MG63 (cell line): ENCODE results near the gene A2ML1. TPM values are rescaled to one million over a fixed set of nuclear protein-coding genes. Genes with fewer than 3 reads are reported as not detected.
"Not testable (repeated sequence)": the region's sequence is repeated elsewhere in the genome, so short reads cannot be mapped to it uniquely, and the experiment has no call there.

Experiments used
- DNase-seq: peaks from one replicate; pipeline ENCODE4 v3.0.0-alpha.2; 2020
- H3K27me3 ChIP-seq: fragments of 250-450 bp; sonication (Bioruptor Pico); 2 replicates; pipeline ENCODE4 v1.5.1; 2020; ENCODE audit warnings: mild to moderate bottlenecking, moderate library complexity
- H3K36me3 ChIP-seq: fragments of 250-450 bp; sonication (Bioruptor Pico); 2 replicates; pipeline ENCODE4 v1.5.1; 2020; ENCODE audit warnings: mild to moderate bottlenecking, moderate library complexity
- H3K4me3 ChIP-seq: fragments of 250-450 bp; sonication (Bioruptor Pico); 2 replicates; pipeline ENCODE4 v1.5.1; 2020; ENCODE audit warnings: mild to moderate bottlenecking, moderate library complexity
- H3K9me3 ChIP-seq: fragments of 250-450 bp; sonication (Bioruptor Pico); 2 replicates; pipeline ENCODE4 v1.5.1; 2020; ENCODE audit warnings: mild to moderate bottlenecking, moderate library complexity
- total RNA-seq: library from RNA; depleted of rRNA; stranded (reverse); fragments of >200 nt; shearing (Covaris generic); gene quantifications from 2 replicates; pipeline ENCODE4 v1.2.3, GENCODE V29; 2014; ENCODE audit warnings: low replicate concordance

Gene A2ML1
- total RNA-seq, 1 experiment from 2014 or later: not detected

DNA sequence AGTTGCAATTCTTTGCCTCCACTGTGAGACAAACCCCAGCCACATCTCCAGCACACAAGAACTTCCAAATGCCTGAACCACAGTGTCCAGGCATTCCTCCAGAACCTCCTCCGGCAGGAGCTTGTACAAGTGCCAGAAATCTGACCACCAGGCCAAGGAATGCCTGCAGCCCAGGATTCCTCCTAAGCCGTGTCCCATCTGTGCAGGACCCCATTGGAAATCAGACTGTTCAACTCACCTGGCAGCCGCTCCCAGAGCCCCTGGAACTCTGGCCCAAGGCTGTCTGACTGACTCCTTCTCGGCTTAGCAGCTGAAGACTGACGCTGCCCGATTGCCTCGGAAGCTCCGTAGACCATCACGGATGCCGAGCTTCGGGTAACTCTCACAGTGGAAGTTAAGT lies 15.3 kb upstream of the A2ML1 start:
- H3K9me3 ChIP-seq, H3K27me3 ChIP-seq, H3K4me3 ChIP-seq, H3K36me3 ChIP-seq: not testable (repeated sequence)
- DNase-seq: peak; percentile 10

DNA sequence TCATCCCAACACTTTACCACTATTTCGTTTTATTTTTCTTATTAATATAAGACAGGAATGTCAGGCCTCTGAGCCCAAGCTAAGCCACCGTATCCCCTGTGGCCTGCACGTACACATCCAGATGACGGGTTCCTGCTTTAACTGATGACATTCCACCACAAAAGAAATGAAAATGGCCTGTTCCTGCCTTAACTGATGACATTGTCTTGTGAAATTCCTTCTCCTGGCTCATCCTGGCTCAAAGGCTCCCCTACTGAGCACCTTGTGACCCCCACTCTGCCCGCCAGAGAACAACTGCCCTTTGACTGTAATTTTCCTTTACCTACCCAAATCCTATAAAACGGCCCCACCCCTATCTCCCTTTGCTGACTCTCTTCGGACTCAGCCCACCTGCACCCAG lies 12.3 kb upstream of the A2ML1 start:
- H3K36me3 ChIP-seq: not testable (repeated sequence)

GRCh38 chr12:8813572-8814357 lies 8.7 kb upstream of the A2ML1 start:
- H3K36me3 ChIP-seq: no peaks in the 10 kb centered on the region
- DNase-seq: no peak
- H3K4me3 ChIP-seq: no peak overlapping the region
- H3K27me3 ChIP-seq: no peaks in the 10 kb centered on the region
- no peaks in the 10 kb centered on the region for H3K9me3 ChIP-seq

More for the DNA sequence above, 12.3 kb upstream of the A2ML1 start:
- not testable (repeated sequence) for H3K4me3 ChIP-seq, H3K27me3 ChIP-seq, DNase-seq, H3K9me3 ChIP-seq

DNA sequence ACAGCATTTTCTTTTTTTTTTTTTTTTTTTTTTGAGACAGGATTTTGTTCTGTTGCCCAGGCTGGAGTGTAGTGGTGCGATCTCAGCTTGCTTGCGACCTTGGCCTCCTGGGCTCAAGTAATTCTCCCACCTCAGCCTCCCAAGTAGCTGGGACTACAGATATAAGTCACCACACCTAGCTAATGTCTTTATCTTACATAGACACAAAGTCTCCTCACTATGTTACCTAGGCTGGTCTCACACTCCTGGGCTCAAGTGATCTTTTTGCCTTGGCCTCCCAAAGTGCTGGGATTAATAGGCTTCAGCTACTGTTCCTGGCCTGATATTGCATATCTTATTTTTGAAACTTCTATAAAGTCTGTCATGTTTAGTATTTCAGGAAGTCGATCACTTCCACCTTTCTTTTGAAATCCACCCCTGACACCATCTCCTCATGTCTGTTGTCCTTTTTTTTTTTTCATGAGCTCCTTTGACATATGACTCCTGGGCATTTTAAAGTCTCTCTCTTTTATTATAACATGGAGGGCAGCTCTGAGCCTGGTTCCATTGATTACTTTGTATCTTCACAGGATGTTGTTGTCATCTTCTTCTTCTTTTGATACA lies 5.9 kb upstream of the A2ML1 start:
- no peaks in the 10 kb centered on the region for H3K36me3 ChIP-seq
- DNase-seq: no peak
- H3K27me3 ChIP-seq: no peaks in the 10 kb centered on the region
- no peak overlapping the region for H3K4me3 ChIP-seq
- H3K9me3 ChIP-seq: no peaks in the 10 kb centered on the region

DNA sequence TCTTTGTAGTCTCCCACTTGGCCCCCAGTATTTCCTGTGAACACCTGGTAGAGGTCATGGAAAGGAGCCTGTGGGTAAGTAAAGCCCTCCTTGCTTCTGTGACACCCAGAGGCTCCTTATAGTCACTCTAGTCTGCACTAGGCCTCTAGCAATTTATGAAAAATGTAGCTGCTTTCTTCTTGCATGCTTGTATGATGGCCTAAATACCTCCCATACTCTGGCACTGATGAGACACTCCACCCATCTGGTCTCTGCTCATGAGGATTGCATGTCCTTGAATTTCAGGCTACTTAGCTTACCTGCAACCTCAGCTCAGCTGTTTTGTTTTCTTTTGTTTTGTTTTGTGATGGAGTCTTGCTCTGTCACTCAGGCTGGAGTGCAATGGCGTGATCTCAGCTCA lies 4.6 kb upstream of the A2ML1 start:
- no peaks in the 10 kb centered on the region for H3K27me3 ChIP-seq
- DNase-seq: no peak
- H3K36me3 ChIP-seq: no peaks in the 10 kb centered on the region

DNA sequence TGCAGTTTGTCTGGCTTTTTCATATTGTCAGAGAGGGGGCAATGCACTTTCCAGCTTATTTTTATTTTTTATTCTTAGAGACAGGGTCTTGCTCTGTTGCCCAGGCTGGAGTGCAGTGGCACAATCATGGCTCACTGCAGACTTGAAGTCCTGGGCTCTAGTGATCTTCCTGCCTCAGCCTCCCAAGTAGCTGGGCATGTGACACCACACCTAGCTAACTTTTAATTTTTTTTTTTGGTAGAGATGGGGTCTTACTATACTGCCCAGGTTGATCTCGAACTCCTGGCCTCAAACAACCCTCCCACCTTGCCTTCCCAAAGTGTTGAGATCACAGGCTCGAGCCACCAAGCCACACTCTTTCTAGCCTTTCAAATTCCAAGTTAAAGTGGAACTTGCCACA lies 3.9 kb upstream of the A2ML1 start:
- no peak for DNase-seq
- Histone ChIP-seq H3K27me3 (no peaks in the 10 kb centered on the region), H3K36me3 (no peaks in the 10 kb centered on the region), H3K4me3 (no peak overlapping the region), H3K9me3 (no peaks in the 10 kb centered on the region)

More for the DNA sequence above, 4.6 kb upstream of the A2ML1 start:
- no peaks in the 10 kb centered on the region for H3K9me3 ChIP-seq
- no peak overlapping the region for H3K4me3 ChIP-seq

GRCh38 chr12:8819666-8819980 lies 2.8 kb upstream of the A2ML1 start:
- no peaks in the 10 kb centered on the region for H3K36me3 ChIP-seq
- H3K27me3 ChIP-seq: no peaks in the 10 kb centered on the region
- H3K9me3 ChIP-seq: no peaks in the 10 kb centered on the region
- no peak for DNase-seq
- no peak overlapping the region for H3K4me3 ChIP-seq

DNA sequence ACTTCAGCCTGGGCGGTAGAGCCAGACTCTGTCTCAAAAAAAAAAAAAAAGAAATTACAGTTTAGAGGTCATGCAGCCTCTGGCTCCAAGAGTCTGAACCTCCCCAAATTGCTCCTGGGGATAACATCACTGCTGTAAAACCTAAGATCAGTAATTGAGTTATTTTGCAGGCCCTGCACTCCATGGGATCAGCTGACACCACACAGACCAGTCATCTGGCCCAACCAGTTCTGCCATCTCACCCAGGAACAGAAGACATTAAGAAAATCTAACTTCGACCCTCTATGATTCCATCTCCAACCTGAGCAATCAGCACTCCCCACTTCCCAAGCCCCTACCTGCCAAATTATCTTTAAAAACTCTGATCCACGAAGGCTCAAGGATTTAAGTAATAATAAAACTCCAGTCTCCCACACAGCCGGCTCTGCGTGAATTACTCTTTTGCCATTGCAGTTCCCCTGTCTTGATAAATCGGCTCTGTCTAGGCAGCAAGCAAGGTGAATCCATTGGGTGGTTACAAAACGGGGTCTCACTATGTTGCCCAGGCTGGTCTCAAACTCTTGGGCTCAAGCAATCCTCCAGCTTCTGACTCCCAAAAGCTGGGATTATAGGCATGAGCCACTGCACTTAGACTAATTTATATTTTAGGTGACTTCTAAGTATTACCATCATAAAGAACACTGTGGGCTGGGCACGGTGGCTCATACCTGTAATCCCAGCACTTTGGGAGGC lies 1.6 kb upstream of the A2ML1 start:
- not testable (repeated sequence) for H3K27me3 ChIP-seq, H3K9me3 ChIP-seq, H3K36me3 ChIP-seq, H3K4me3 ChIP-seq, DNase-seq

DNA sequence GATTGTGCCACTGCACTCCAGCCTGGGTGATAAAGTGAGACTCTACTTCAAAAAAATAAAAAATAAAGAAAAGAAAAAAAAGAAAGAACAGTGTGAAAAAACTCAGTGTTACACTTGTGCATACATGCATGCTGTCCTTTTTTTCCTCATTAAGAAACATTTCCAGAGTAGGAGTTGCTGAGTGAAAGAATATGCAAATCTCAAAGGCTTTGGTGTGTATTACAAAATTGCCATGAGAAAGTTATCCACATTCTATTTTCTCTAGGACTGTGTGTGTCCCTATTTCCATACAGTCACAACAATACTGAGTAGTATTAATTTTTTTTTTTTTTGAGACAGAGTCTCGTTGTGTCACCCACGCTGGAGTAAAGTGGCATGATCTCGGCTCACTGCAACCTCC lies 830 bp upstream of the A2ML1 start:
- DNase-seq: no peak
- Histone ChIP-seq H3K36me3 (no peaks in the 10 kb centered on the region), H3K9me3 (no peaks in the 10 kb centered on the region), H3K4me3 (no peak overlapping the region), H3K27me3 (no peaks in the 10 kb centered on the region)

- Histone ChIP-seq H3K36me3 (no peaks in the 10 kb centered on the region), H3K9me3 (no peaks in the 10 kb centered on the region), H3K27me3 (no peaks in the 10 kb centered on the region), H3K4me3 (no peak overlapping the region)
- DNase-seq: peak; percentile 4
Measured at GRCh38 chr12:8823565-8824300, 1.3 kb downstream of the A2ML1 start.

DNA sequence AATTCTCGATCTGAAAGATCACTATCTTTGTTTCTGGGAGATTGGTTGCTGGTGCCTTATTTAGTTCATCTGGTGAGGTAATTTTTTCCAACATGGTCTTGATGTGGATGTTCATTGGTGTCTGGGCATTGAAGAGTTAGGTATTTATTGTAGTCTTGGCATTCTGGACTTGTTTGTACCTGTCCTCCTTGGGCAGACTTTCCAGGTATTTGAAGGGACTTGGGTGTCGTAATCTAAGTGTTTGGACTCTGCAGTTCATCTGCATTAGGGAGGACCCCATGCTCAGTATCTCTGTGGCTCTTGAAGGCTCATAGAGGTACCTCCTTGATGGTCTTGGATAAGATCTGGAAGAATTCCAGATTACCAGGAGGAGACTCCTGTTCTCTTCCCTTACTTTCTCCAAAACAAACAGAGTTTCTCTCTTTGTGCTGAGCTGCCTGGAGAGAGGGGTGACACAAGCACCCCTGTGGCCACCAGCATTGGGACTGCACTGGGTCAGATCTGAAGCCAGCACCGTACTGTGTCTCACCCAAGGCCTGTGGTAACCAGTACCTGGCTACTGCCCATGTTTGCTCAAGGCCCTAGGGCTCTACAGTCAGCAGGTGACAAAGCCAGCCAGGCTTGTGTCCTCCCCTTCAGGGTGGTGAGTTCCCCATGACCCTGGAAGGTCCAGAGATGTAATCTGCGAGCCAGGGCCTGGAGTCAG lies 5.3 kb downstream of the A2ML1 start:
- DNase-seq: no peak
- Histone ChIP-seq H3K4me3 (no peak overlapping the region), H3K9me3 (no peaks in the 10 kb centered on the region), H3K27me3 (no peaks in the 10 kb centered on the region), H3K36me3 (no peaks in the 10 kb centered on the region)

DNA sequence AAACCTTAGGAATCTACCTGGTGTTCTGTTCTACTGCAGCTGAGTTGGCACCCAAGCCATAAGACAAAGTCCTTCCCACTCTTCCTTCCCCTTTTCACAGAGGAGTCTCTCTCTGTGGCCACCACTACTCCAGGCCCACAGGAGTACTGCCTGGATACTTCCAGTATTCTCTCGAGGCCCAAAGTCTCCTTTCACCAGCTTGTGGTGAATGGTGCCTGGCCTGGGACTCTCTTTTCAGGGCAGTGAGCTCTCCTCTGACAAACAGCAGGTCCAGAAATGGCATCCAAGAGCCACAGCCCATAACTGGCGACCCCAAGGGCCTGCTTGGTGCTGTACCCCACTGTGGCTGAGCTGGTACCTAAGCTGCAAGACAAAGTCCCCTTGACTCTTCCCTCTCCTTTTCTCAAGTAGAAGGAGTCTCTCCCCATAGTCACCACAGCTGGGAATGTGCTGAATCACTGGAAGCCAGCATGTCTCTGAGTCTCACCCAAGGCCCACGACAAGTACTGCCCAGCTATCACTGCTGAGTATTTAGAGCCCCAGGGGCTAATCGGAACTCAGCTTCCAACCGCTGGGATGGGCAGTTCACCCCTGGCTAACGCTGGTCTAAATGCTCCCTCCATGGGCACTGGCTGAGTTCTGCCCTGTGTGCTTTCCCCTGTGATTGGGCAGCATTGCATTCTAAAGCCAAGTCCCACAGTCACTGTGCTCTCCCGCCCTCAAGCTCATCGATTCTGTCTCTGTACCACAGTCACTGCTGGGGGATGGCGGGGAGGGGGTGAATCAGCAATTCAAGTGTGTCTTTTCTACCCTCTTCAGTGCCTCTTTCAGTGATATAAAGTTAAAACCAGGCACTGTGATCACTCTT lies 6.1 kb downstream of the A2ML1 start:
- Histone ChIP-seq H3K36me3 (no peaks in the 10 kb centered on the region), H3K4me3 (no peak overlapping the region), H3K27me3 (no peaks in the 10 kb centered on the region), H3K9me3 (no peaks in the 10 kb centered on the region)
- no peak for DNase-seq

DNA sequence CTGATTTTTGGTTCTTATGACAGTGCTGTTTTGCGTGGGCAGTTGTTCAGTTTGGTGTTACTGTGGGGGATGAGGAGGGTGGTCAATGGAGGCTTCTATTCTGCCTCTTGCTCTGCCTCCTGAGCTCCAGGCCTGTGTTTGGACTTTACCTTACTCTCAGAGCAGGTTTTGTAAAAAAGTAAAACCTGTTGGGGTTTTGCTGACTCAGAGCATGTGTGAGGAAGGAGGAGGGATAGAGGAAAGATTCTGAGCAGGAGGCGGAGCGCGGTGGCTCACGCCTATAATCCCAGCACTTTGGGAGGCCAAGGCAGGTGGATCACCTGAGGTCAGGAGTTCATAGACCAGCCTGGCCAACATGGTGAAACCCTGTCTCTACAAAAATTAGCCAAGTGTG lies 6.7 kb downstream of the A2ML1 start:
- Histone ChIP-seq H3K9me3 (no peaks in the 10 kb centered on the region), H3K36me3 (no peaks in the 10 kb centered on the region), H3K4me3 (no peak overlapping the region), H3K27me3 (no peaks in the 10 kb centered on the region)
- no peak for DNase-seq

DNA sequence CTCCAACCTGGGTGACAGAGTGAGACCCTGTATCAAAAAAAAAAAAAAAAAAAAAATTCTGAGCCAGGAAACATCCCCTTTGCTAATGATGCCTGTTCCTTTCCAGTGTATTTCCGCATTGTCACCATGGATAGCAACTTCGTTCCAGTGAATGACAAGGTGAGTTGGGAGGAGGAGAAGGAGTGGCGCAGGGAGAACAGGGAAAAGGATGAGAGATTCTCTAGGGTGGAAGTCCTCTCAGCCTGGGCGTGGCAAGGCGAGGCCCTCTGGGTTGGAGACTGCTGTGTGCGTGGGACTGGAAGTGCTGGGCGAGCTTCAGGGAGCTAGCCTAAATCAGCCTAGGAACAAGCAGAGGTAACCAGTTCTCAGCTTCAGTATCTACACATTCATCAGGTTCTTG lies 7.2 kb downstream of the A2ML1 start:
- Histone ChIP-seq H3K4me3 (no peak overlapping the region), H3K36me3 (no peaks in the 10 kb centered on the region), H3K9me3 (no peaks in the 10 kb centered on the region), H3K27me3 (no peaks in the 10 kb centered on the region)
- no peak for DNase-seq

DNA sequence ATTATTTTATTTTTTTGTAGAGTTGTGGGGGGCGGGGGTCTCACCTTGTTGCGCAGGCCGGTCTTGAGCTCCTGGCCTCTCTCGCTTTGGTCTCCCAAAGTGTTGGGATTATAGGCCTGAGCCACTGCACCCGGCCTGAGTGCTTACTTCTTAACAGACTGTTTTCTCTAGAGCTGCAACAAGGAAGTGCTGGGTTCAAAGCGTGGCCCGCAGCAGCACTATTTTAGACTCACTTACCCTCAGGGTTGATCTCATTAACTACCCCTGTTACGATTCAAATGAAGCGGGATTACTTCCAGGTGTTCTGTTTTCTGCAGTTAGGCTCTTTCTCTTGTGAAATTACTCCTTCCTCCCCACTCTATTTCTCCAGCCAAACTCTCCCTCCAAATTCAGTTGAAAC lies 8.7 kb downstream of the A2ML1 start:
- Histone ChIP-seq H3K36me3 (no peaks in the 10 kb centered on the region), H3K27me3 (no peaks in the 10 kb centered on the region), H3K4me3 (no peak overlapping the region), H3K9me3 (no peaks in the 10 kb centered on the region)
- DNase-seq: no peak

GRCh38 chr12:8832500-8832899 lies 10.1 kb downstream of the A2ML1 start:
- no peak for DNase-seq
- no peaks in the 10 kb centered on the region for H3K27me3 ChIP-seq
- no peak overlapping the region for H3K4me3 ChIP-seq
- H3K36me3 ChIP-seq: no peaks in the 10 kb centered on the region
- H3K9me3 ChIP-seq: no peaks in the 10 kb centered on the region
